Cortex of kidney (tissue), 1 donor: Measurements from ENCODE around the gene MFNG.

Source experiments
- DNase-seq: peaks from one replicate; lab custom pipeline; 2025; lab: John Stamatoyannopoulos, UW

Gene MFNG

DNA sequence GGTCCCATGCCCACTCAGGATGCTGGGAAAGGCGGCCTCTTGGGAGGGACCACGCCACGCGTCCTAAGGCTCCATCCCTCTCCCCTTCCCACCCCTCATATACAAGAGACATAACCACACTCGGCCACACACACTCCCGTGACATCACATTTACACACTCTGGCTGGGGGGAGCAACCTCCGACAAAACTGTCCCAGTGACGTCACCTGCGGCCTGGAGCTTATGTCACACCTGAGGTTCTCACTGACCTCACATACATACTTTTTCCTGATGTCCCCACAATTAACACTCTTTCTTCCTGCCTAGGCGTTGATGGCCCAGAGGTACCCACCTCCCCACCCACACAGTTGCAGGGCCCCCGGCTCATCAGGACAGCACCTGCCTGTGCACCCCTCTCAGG is 60.8 kb downstream of the MFNG start:
- no peak for DNase-seq

DNA sequence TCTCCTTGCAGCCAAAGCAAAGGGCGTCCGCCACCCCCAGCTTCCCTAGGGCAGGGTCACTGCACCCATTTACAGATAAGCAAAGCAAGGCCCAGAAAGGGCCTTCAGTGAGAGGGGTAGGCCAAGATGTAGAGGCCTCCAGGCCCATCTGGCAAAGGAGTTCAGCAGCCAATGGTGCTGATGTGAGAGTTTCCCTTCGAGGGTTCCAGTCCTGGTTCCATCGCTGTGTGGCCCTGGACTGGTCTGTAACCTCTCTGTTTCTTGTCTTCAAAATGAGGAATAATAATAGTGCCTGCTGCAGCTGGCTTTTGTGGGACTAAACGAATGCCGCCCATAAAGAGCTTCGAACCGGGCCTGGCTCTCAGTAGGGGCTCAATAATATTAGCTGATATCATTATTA is 62.9 kb downstream of the MFNG start:
- no peak for DNase-seq

DNA sequence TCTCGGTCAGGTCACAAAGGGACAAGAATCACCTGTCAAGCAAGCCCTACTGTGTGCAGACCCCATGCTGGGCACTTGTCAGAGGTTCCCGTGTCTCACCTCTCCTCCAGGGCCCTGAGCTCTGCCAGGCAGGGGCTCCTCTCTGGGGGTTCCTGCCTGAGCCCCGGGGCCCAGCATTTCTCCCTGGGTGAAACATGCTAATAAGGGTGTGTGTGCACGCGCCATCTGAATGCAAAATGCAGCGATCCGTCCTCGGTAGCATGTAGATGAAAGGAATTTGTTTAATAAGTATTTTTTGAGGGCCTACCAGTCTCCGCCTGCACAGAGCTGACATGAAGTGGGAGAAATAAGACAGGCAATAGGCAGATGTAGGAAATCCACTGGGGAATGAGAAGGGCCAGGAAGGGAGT is 64.7 kb downstream of the MFNG start:
- no peak for DNase-seq

DNA sequence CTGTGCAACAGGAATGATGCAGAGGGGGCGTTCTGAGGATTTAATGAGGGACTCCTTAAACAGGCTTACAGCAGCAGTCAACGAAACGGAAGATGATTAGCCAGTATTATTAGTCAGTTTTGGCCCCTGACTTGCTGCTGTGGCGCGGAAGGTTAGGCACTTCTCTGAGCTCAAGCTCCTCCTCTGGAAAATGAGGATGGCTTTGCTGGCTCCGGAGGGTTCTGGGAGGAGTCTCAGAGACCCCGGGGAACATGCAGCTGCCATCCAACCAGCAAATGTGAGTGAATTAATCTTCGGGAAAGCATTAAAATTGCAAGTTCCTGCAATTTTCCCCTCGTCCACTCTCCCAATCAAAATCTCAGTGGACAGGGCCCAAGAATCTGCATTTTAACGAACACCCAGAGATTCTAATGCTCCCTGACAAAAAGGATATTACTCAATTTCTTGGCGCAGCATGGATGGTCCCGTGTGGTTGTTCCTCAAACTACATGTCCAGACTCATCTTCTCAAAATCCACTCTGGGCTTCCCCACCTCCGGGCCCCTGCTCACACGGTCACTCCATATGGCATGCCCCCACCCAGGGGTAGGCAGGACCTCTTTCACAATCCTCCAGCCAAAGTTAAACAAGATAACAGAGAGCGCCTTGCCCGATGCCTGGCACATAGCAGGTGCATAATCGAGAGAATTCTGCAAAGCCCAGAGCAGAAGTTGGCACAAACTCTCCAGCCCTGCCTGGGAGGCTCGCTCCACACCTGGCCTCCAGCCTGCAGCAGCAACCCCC is 65.3 kb downstream of the MFNG start:
- no peak for DNase-seq

DNA sequence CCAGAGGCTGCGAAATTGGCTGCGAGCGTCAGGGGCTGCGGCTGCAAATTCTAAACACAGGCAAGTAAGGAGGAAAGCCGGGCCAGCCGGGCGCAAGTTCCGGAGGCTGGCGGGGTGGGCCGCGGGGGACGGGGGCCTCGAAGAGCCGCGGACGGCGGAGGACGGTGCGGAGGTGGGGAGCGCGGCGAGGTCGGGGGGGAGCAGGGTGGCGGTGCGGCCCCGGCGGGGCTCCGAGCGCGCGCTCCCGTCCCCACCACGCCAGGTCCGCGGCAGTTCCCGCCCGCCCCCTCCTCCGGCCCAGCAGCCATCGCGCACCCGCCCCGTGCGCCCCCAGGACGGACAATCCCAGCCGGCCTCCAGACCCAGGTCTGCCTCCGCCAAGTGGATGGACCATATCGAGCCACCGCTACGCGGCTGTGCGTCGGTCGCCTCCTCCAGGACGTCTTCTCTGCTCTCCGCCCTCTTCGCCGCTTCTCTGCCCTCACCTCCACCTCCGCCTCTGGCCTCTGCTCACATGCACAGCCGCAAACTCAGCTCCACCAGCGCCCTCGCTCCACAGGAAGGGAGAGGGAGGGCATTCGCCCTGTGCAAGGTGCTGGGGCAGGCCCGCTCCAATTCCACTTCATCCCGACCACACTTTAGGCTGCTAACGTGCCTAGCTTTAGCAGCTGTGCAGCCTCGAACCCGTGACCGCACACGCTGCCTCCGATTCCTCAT is 66.1 kb downstream of the MFNG start:
- DNase-seq, result no peak

DNA sequence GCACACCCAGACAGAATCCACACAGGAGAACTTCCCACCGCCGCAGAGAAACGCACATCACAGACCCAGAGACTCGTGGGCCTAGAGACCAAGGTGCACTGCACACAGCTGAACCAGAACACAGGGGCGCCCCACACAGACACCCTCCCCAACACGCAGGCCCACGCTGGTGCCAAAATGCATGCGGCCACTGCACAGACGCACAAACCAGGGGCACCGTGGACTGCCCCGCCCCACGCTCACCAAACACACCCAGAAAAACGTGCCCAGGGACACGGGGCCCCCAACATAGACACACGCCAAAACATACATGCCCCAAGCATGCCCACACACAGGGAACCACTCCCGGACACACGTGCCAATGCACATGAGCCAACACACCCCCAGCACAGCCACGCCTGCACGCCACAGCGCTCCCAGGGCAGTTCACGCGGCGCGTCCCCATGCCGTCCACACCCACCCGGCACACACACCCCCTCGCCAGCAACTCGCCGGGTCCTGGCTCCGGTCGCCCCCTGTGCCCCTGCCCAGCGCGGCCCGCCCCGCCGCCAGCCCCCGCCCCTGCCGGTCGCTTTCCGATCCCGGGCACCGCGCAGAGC is 66.7 kb downstream of the MFNG start:
- no peak for DNase-seq
